BJ (cell line): ENCODE results near the gene MGAT5. TPM values are rescaled to one million over a fixed set of nuclear protein-coding genes. Genes with fewer than 3 reads are reported as not detected.

Experiments
- CTCF ChIA-PET: fragments of 350-600 bp; formaldehyde crosslinking; extraction: SDS; loops from one replicate; lab custom pipeline; 2021; ENCODE audit warnings: antibody characterized with exemption, inconsistent platforms; lab: Yijun Ruan, JAX
- POLR2A ChIA-PET: fragments of 300-600 bp; sonication (Branson Sonifier 250); formaldehyde crosslinking; extraction: SDS; loops from one replicate; lab custom pipeline; 2021; ENCODE audit warnings: antibody characterized with exemption; lab: Charles Lee
- DNase-seq: peaks from one replicate; pipeline ENCODE4 v3.0.0-alpha.2; 2011; ENCODE audit warnings: low read depth
- H3K27me3 ChIP-seq: 2 replicates; pipeline ENCODE4 v1.6.0; 2011; ENCODE audit warnings: low read length; ENCODE audit not compliant: control insufficient read depth, insufficient read depth
- H3K36me3 ChIP-seq: 2 replicates; pipeline ENCODE4 v1.5.1; 2011; ENCODE audit warnings: low read length; ENCODE audit not compliant: control insufficient read depth, insufficient read depth
- H3K4me3 ChIP-seq: 2 replicates; pipeline ENCODE4 v1.5.1; 2011; ENCODE audit warnings: low read depth, mild to moderate bottlenecking, control low read depth, low read length
- CTCF ChIP-seq: IDR thresholded peaks from 2 replicates; pipeline ENCODE4 v1.5.1; 2011; ENCODE audit warnings: low read depth, mild to moderate bottlenecking, control low read depth, inconsistent platforms, low read length, moderate library complexity; ENCODE audit not compliant: insufficient read depth
- polyA plus RNA-seq: library from polyadenylated mRNA; depleted of rRNA; stranded (reverse); fragments of >200 nt; gene quantifications from 2 replicates; pipeline ENCODE4 v1.2.3, GENCODE V29; 2011

MGAT5 gene
- polyA plus RNA-seq, 1 experiment = 25.0 TPM

GRCh38 chr2:134319596-134320254, 65.9 kb downstream of the MGAT5 start:
- no peak for TF ChIP-seq CTCF
- H3K27me3 ChIP-seq = no peaks in the 10 kb centered on the region
- DNase-seq = no peak
- CTCF ChIA-PET = interaction anchor here (0.8 kb wide), 1 partner anchor 44 kb away, joined by 3 read pairs; no protein-coding TSS in a partner anchor
- H3K36me3 ChIP-seq = no peaks in the 10 kb centered on the region
- no peak overlapping the region for H3K4me3 ChIP-seq
- POLR2A ChIA-PET = no interaction called here

- POLR2A ChIA-PET = interaction anchor here (0.6 kb wide), 1 partner anchor 72 kb away, joined by 8 read pairs; no protein-coding TSS in a partner anchor
- Histone ChIP-seq H3K4me3 (no peak overlapping the region), H3K36me3 (no peaks in the 10 kb centered on the region), H3K27me3 (no peaks in the 10 kb centered on the region)
- CTCF ChIA-PET = interaction anchor here (1.0 kb wide), 1 partner anchor 10 kb away, joined by 3 read pairs; no protein-coding TSS in a partner anchor
- no peak for TF ChIP-seq CTCF
- no peak for DNase-seq
These were observed 67.1 kb downstream of the MGAT5 start for GRCh38 chr2:134320930-134321329.

GRCh38 chr2:134323777-134324176, 69.9 kb downstream of the MGAT5 start:
- POLR2A ChIA-PET = no interaction called here
- H3K4me3 ChIP-seq = no peak overlapping the region
- no peak for DNase-seq
- TF ChIP-seq CTCF = no peak
- CTCF ChIA-PET = interaction anchor here (1.1 kb wide), 1 partner anchor 127 kb away, joined by 3 read pairs; no protein-coding TSS in a partner anchor
- H3K36me3 ChIP-seq = no peaks in the 10 kb centered on the region
- H3K27me3 ChIP-seq = no peaks in the 10 kb centered on the region

GRCh38 chr2:134324430-134324829, 70.6 kb downstream of the MGAT5 start:
- ChIA-PET POLR2A (no interaction called here), CTCF (interaction anchor here (1.1 kb wide), 1 partner anchor 126 kb away, joined by 3 read pairs; no protein-coding TSS in a partner anchor)
- no peak for TF ChIP-seq CTCF
- Histone ChIP-seq H3K27me3 (no peaks in the 10 kb centered on the region), H3K36me3 (no peaks in the 10 kb centered on the region), H3K4me3 (no peak overlapping the region)
- DNase-seq = no peak

GRCh38 chr2:134324947-134325346, 71.1 kb downstream of the MGAT5 start:
- Histone ChIP-seq H3K4me3 (no peak overlapping the region), H3K27me3 (no peaks in the 10 kb centered on the region), H3K36me3 (no peaks in the 10 kb centered on the region)
- ChIA-PET CTCF (no interaction called here), POLR2A (no interaction called here)
- DNase-seq = no peak
- TF ChIP-seq CTCF = no peak
